Measurements from ENCODE around the gene ABCE1.

DNA sequence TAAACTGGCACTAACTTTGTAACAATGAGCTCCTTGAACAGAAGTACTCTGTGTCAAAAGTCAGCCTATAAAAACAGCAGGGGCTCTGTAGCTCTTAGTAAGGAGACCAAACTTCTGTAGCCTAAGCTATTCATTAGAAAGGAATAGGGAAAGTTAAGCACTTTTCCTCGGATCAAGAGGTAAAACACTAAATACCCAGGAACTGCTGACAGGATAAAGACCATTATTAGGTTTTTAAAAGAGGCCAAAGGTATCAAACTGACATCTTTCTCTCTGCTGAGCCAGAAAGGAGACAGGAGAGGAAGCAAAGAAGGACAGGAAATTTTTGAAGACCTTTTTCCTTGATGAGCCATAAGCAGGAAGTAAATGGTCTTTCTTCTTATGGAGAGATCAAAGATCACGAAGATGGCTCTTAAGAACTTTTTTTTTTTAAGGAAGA is 32.0 kb upstream of the ABCE1 start:
- TF ChIP-seq, protein P1, sequence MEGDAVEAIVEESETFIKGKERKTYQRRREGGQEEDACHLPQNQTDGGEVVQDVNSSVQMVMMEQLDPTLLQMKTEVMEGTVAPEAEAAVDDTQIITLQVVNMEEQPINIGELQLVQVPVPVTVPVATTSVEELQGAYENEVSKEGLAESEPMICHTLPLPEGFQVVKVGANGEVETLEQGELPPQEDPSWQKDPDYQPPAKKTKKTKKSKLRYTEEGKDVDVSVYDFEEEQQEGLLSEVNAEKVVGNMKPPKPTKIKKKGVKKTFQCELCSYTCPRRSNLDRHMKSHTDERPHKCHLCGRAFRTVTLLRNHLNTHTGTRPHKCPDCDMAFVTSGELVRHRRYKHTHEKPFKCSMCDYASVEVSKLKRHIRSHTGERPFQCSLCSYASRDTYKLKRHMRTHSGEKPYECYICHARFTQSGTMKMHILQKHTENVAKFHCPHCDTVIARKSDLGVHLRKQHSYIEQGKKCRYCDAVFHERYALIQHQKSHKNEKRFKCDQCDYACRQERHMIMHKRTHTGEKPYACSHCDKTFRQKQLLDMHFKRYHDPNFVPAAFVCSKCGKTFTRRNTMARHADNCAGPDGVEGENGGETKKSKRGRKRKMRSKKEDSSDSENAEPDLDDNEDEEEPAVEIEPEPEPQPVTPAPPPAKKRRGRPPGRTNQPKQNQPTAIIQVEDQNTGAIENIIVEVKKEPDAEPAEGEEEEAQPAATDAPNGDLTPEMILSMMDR (conservative IDR thresholded peaks at IDR 0.05; ENCODE audit: low read length): no peak
- no peak for TF ChIP-seq EZH2phosphoT487 (IDR thresholded peaks at IDR 0.05; ENCODE audit: borderline replicate concordance, low read depth, low read length)

All from OCI-LY7 (cell line).